AG04450 (cell line): ENCODE measurements around the gene KCNK10. TPM values are rescaled to one million over a fixed set of nuclear protein-coding genes. Genes with fewer than 3 reads are reported as not detected.

ENCODE experiments used
- CTCF ChIA-PET: fragments of 300-600, 350-600 bp; formaldehyde crosslinking; extraction: SDS; loops from one replicate; lab custom pipeline; 2022; ENCODE audit warnings: antibody characterized with exemption, inconsistent platforms; lab: Charles Lee
- POLR2A ChIA-PET: fragments of 350-600 bp; formaldehyde crosslinking; extraction: SDS; loops from one replicate; lab custom pipeline; 2021; ENCODE audit warnings: antibody characterized with exemption, inconsistent platforms; lab: Yijun Ruan, JAX
- DNase-seq: peaks from one replicate; pipeline ENCODE4 v3.0.0-alpha.2; 2011; ENCODE audit warnings: low read depth, low spot score
- H3K27ac ChIP-seq: one replicate; pipeline ENCODE4 v1.5.1; 2012; ENCODE audit warnings: low read depth, low read length, control low read depth
- H3K27me3 ChIP-seq: one replicate; pipeline ENCODE4 v1.6.0; 2012; ENCODE audit warnings: low read length; ENCODE audit not compliant: control insufficient read depth, insufficient read depth
- H3K4me3 ChIP-seq: 2 replicates; pipeline ENCODE4 v1.5.1; 2011; ENCODE audit warnings: mild to moderate bottlenecking, low read depth, low read length, control low read depth
- H3K9me3 ChIP-seq: 2 replicates; pipeline ENCODE4 v1.5.1; 2012; ENCODE audit warnings: low read length; ENCODE audit not compliant: control insufficient read depth, insufficient read depth
- polyA plus RNA-seq: library from polyadenylated mRNA; depleted of rRNA; stranded (reverse); fragments of >200 nt; gene quantifications from 2 replicates; pipeline ENCODE4 v1.2.3, GENCODE V29; 2011
- TF ChIP-seq, protein P1 (sequence below): IDR thresholded peaks from 2 replicates; pipeline ENCODE4 v1.5.1; 2011; ENCODE audit warnings: low read depth, low read length, control low read depth, inconsistent platforms

KCNK10 gene
- polyA plus RNA-seq, 1 experiment, result not detected

DNA sequence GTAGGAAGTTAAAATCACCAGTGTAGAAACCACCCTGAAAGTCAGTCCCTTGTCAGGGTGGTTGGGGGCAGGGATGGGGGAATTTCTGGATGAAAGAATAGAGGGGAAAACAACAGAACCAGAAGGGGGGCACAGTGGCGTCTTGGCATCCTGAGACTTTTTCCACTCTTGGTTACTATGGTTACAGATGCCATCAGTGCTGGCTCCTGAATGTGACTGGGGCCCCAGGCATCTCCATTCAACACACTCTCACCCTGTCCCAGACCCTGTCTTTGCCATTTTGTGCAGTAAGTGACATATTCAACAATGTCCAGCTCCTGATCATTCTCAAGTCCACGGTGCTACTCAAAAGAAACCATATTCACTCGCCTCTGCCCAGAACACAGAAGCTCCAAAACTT, 11.3 kb downstream of the KCNK10 start:
- POLR2A ChIA-PET, result no interaction called here
- DNase-seq, result no peak
- CTCF ChIA-PET, result no interaction called here

DNA sequence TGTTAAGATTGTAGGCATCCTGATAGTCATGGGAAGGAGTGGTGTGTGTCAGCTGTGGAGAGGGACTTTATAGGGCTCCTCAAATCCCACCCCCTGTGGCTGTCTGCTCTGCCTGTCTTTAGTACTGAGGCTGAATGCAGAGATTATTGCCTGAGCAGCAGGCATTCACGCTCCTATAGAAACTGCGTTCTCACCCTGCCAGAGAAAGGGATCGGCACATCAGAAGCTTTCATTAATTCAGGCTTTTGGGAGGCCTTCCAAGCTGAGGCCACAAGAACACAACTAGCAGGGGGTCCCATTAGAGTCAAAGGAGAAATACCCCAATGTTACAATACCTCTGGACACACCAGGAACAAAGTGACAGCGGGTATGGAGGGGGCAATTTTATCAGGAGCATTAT, 12.6 kb downstream of the KCNK10 start:
- H3K27ac ChIP-seq, result no peak overlapping the region
- DNase-seq, result no peak
- no peak overlapping the region for H3K4me3 ChIP-seq
- H3K27me3 ChIP-seq, result peaks cover 2% of the 10 kb centered on the region
- TF ChIP-seq, protein P1, sequence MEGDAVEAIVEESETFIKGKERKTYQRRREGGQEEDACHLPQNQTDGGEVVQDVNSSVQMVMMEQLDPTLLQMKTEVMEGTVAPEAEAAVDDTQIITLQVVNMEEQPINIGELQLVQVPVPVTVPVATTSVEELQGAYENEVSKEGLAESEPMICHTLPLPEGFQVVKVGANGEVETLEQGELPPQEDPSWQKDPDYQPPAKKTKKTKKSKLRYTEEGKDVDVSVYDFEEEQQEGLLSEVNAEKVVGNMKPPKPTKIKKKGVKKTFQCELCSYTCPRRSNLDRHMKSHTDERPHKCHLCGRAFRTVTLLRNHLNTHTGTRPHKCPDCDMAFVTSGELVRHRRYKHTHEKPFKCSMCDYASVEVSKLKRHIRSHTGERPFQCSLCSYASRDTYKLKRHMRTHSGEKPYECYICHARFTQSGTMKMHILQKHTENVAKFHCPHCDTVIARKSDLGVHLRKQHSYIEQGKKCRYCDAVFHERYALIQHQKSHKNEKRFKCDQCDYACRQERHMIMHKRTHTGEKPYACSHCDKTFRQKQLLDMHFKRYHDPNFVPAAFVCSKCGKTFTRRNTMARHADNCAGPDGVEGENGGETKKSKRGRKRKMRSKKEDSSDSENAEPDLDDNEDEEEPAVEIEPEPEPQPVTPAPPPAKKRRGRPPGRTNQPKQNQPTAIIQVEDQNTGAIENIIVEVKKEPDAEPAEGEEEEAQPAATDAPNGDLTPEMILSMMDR, result no peak
- POLR2A ChIA-PET, result no interaction called here
- CTCF ChIA-PET, result no interaction called here
- H3K9me3 ChIP-seq, result no peaks in the 10 kb centered on the region

More for the DNA sequence above, 11.3 kb downstream of the KCNK10 start:
- TF ChIP-seq, protein P1, result no peak
- Histone ChIP-seq H3K9me3 (no peaks in the 10 kb centered on the region), H3K27me3 (peaks cover 4% of the 10 kb centered on the region), H3K4me3 (no peak overlapping the region), H3K27ac (no peak overlapping the region)

DNA sequence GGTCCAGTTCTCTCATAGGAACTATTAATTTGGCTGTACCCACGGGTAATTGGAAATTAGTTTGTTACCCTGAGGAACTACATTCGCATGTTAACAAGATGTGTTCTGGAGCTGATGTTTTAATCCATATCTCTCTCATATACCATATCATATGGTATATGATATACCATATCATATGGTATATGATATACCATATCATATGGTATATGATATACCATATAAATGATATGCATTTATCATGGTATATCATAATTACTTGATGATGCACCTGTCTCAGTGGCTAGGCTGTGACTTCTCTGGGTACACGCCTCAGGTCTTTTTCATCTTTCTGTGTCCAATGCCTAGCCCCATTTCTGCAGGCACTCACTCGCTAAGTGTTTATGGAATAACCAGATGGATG, 13.0 kb downstream of the KCNK10 start:
- POLR2A ChIA-PET, result no interaction called here
- DNase-seq, result no peak
- no peak overlapping the region for H3K27ac ChIP-seq
- CTCF ChIA-PET, result no interaction called here
- peaks cover 2% of the 10 kb centered on the region for H3K27me3 ChIP-seq
- TF ChIP-seq, protein P1, result no peak
- H3K4me3 ChIP-seq, result no peak overlapping the region
- H3K9me3 ChIP-seq, result no peaks in the 10 kb centered on the region

DNA sequence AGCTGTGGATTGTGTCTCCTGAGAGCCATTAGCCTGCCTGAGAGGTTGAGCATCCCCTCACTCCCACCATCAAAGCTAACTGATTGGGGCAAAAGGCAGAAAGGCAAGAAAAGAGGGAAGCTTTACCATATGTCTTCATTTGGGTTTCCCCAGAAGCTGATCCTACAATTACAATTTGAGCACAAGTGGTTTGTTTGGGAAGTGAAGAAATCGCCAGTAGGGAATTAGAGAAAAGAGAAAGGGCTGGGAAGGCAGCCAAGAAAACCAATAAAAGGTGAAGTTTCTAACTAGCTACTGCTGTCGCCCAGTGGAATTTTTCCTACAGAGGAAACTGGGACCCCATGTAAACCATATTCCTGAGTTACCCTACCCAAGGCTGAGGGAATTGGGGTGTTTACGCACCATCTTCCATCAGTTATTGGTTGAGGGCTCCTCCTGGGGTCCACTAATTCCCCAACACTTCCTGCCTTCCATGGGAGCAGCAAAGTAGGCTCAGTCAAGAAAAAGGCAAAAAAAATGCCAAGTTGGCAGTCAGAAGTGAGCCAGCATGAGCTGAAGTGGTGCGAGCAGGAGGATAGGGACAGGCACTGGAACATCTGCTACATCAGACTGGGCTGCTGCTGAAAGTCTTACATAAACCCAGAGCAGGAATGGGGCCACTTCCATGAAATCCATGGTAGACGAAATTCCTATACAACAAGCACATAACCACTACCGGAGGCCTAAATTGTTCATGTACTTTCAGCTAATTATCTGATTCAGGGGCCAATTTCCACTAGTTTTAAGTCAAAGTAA, 17.3 kb downstream of the KCNK10 start:
- Histone ChIP-seq H3K4me3 (no peak overlapping the region), H3K9me3 (no peaks in the 10 kb centered on the region), H3K27ac (no peak overlapping the region), H3K27me3 (no peaks in the 10 kb centered on the region)
- CTCF ChIA-PET, result no interaction called here
- POLR2A ChIA-PET, result no interaction called here
- TF ChIP-seq, protein P1, result no peak
- no peak for DNase-seq

DNA sequence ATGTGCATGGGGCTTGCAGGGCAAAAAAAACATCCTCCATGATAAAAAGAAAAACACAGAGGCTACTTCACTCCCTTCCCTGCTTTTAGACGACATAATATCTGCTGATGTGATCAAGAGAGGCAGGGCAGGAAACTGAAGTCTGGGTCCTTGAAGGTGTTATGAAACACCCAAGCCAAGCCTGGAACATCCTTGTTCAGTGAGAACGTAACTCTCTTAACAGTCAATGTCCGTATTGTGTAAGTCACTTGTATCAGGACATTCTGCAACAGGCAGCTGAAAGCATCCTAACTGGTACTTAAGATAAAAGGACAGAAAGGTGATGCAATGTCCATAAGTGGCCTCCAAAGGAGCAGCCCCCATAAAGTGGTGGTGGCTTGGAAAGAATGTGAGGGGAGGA, 20.0 kb downstream of the KCNK10 start:
- Histone ChIP-seq H3K27me3 (no peaks in the 10 kb centered on the region), H3K9me3 (no peaks in the 10 kb centered on the region), H3K27ac (no peak overlapping the region), H3K4me3 (no peak overlapping the region)
- CTCF ChIA-PET, result no interaction called here
- POLR2A ChIA-PET, result no interaction called here
- no peak for DNase-seq
- TF ChIP-seq, protein P1, result no peak
